A172 (cell line): ENCODE results near the gene WWC1. TPM values are rescaled to one million over a fixed set of nuclear protein-coding genes. Genes with fewer than 3 reads are reported as not detected.
A peak's percentile ranks its signal among the peaks of the same experiment; 100 is the strongest.
"Not testable (repeated sequence)": the region's sequence is repeated elsewhere in the genome, so short reads cannot be mapped to it uniquely, and the experiment has no call there.

Experiments used
- DNase-seq: peaks from one replicate; pipeline ENCODE4 v3.0.0-alpha.2; 2015; ENCODE audit warnings: low spot score
- total RNA-seq: library from RNA; depleted of rRNA; stranded (reverse); fragments of >200 nt; shearing (Covaris generic); gene quantifications from 2 replicates; pipeline ENCODE4 v1.2.3, GENCODE V29; 2014

WWC1 gene
- total RNA-seq, 1 experiment from 2014 or later = 19.1 TPM

GRCh38 chr5:168307925-168308584 lies 16.6 kb downstream of the WWC1 start:
- DNase-seq = no peak

GRCh38 chr5:168308976-168309598 lies 17.6 kb downstream of the WWC1 start:
- DNase-seq = no peak

- not testable (repeated sequence) for DNase-seq
Observed at GRCh38 chr5:168310541-168310940, 19.1 kb downstream of the WWC1 start.

GRCh38 chr5:168311061-168311566 lies 19.7 kb downstream of the WWC1 start:
- DNase-seq = no peak

GRCh38 chr5:168312606-168313295 lies 21.3 kb downstream of the WWC1 start:
- no peak for DNase-seq

GRCh38 chr5:168313596-168314204 lies 22.3 kb downstream of the WWC1 start:
- no peak for DNase-seq

- DNase-seq = peak; percentile 86
Observed at GRCh38 chr5:168314735-168315411, 23.4 kb downstream of the WWC1 start.

GRCh38 chr5:168315416-168316138 lies 24.1 kb downstream of the WWC1 start:
- no peak for DNase-seq

GRCh38 chr5:168316139-168316578 lies 24.7 kb downstream of the WWC1 start:
- DNase-seq = no peak

GRCh38 chr5:168317096-168317520 lies 25.7 kb downstream of the WWC1 start:
- no peak for DNase-seq

GRCh38 chr5:168317521-168318147 lies 26.2 kb downstream of the WWC1 start:
- DNase-seq = peak; percentile 95

GRCh38 chr5:168318240-168318639 lies 26.8 kb downstream of the WWC1 start:
- DNase-seq = no peak

- no peak for DNase-seq
Observed at GRCh38 chr5:168319774-168320173, 28.3 kb downstream of the WWC1 start.

GRCh38 chr5:168320805-168321204 lies 29.4 kb downstream of the WWC1 start:
- DNase-seq = no peak

GRCh38 chr5:168324859-168325630 lies 33.6 kb downstream of the WWC1 start:
- DNase-seq = peak; percentile 45

- DNase-seq = no peak
Observed at GRCh38 chr5:168327019-168327421, 35.6 kb downstream of the WWC1 start.

- no peak for DNase-seq
Observed at GRCh38 chr5:168327451-168327850, 36.0 kb downstream of the WWC1 start.

- DNase-seq = no peak
Observed at GRCh38 chr5:168327994-168328393, 36.5 kb downstream of the WWC1 start.

- DNase-seq = peak; percentile 32
Observed at GRCh38 chr5:168328814-168329213, 37.4 kb downstream of the WWC1 start.

- DNase-seq = no peak
Observed at GRCh38 chr5:168329302-168329701, 37.9 kb downstream of the WWC1 start.
